PFSK-1 (cell line): Measurements from ENCODE around the gene CEP112.

Source experiments
- FOXP2 ChIP-seq: optimal IDR thresholded peaks from 2 replicates; pipeline ENCODE3; 2011; ENCODE audit warnings: borderline replicate concordance, control low read depth, inconsistent platforms; ENCODE audit not compliant: insufficient read depth; ENCODE audit errors: extremely low read length, extremely low read depth
- POLR2AphosphoS5 ChIP-seq: IDR thresholded peaks from 2 replicates; pipeline ENCODE4 v1.6.1; 2012; ENCODE audit warnings: low read depth, mild to moderate bottlenecking, control low read depth, low read length, moderate library complexity
- TAF1 ChIP-seq: IDR thresholded peaks from 2 replicates; pipeline ENCODE4 v1.6.1; 2012; ENCODE audit warnings: low read length, control low read depth, borderline replicate concordance; ENCODE audit not compliant: insufficient read depth
- TF ChIP-seq, protein P1 (sequence below), 2 experiments: IDR thresholded peaks; 2 replicates each; pipeline versions ENCODE4 v1.6.1 to v1.8.0; 2011 to 2012; ENCODE audit warnings: low read depth in 2 of 2, low read length in 2 of 2, control low read depth in 1 of 2, inconsistent platforms in 1 of 2, mild to moderate bottlenecking in 1 of 2, moderate library complexity in 1 of 2; ENCODE audit not compliant: insufficient read depth in 1 of 2

DNA sequence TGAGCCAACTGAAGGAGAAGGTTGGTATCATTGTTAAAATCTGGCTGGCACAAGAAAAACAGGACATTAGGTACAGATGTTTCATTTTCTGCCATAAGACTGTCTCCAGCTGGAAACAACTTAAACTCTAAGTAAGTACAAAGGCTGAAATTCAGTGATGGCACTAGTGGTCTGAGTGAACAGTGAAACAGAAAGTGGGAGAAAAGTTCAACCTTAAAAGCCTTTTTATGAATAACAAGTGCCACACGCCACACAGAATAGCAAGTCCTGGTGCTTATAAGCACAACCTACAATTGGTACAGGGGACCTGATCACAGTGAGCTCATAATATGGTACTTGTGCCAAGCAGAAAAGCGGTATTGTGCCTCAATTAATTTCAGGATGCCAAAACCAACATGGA, 56.7 kb downstream of the CEP112 start:
- TF ChIP-seq, protein P1, sequence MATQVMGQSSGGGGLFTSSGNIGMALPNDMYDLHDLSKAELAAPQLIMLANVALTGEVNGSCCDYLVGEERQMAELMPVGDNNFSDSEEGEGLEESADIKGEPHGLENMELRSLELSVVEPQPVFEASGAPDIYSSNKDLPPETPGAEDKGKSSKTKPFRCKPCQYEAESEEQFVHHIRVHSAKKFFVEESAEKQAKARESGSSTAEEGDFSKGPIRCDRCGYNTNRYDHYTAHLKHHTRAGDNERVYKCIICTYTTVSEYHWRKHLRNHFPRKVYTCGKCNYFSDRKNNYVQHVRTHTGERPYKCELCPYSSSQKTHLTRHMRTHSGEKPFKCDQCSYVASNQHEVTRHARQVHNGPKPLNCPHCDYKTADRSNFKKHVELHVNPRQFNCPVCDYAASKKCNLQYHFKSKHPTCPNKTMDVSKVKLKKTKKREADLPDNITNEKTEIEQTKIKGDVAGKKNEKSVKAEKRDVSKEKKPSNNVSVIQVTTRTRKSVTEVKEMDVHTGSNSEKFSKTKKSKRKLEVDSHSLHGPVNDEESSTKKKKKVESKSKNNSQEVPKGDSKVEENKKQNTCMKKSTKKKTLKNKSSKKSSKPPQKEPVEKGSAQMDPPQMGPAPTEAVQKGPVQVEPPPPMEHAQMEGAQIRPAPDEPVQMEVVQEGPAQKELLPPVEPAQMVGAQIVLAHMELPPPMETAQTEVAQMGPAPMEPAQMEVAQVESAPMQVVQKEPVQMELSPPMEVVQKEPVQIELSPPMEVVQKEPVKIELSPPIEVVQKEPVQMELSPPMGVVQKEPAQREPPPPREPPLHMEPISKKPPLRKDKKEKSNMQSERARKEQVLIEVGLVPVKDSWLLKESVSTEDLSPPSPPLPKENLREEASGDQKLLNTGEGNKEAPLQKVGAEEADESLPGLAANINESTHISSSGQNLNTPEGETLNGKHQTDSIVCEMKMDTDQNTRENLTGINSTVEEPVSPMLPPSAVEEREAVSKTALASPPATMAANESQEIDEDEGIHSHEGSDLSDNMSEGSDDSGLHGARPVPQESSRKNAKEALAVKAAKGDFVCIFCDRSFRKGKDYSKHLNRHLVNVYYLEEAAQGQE (IDR thresholded peaks at IDR 0.05; ENCODE audit: insufficient read depth in 1 of 2, low read depth in 2 of 2, low read length in 2 of 2): no peak
- TF ChIP-seq FOXP2: no peak
- TF ChIP-seq POLR2AphosphoS5: no peak
- no peak for TF ChIP-seq TAF1
